ENCODE data around the gene KLHL29.

- TF ChIP-seq CTCF (IDR thresholded peaks at IDR 0.05; ENCODE audit: insufficient read depth, low read depth, low read length): no peak
- no peak for TF ChIP-seq EZH2 (IDR thresholded peaks at IDR 0.05; ENCODE audit: insufficient read depth, low read length)
Observed at GRCh38 chr2:23526835-23527790, 142.1 kb downstream of the KLHL29 start.
